Activated T-helper 1 cell treated with anti-CD3 and anti-CD28 coated beads, Interleukin-12 subunit alpha, Interleukin-12 subunit beta, Interleukin-2, Interleukin-4 antibody, amounts not matched to agents 30 ng/mL and 10 ng/mL and 1 ng/mL, durations not matched to agents 14 hours and 24 hours and 36 hours (primary cell): Measurements from ENCODE around the gene SNX18. TPM values are rescaled to one million over a fixed set of nuclear protein-coding genes. Genes with fewer than 3 reads are reported as not detected.
"Not testable (repeated sequence)": the region's sequence is repeated elsewhere in the genome, so short reads cannot be mapped to it uniquely, and the experiment has no call there.

Experiments used
- DNase-seq: peaks from one replicate; pipeline ENCODE4 v3.0.0; 2021; ENCODE audit warnings: low spot score
- H3K27ac Mint-ChIP-seq: one replicate; pipeline ENCODE4 v1.8.0; 2021; ENCODE audit warnings: mild to moderate bottlenecking, mixed read lengths
- H3K27me3 Mint-ChIP-seq: one replicate; pipeline ENCODE4 v1.8.0; 2022; ENCODE audit warnings: mild to moderate bottlenecking, moderate library complexity, mixed read lengths; ENCODE audit not compliant: insufficient read depth
- H3K36me3 Mint-ChIP-seq: one replicate; pipeline ENCODE4 v1.8.0; 2021; ENCODE audit warnings: low read depth, mixed read lengths
- H3K4me1 Mint-ChIP-seq: one replicate; pipeline ENCODE4 v1.8.0; 2021; ENCODE audit warnings: low read depth, mixed read lengths
- H3K4me3 Mint-ChIP-seq: one replicate; pipeline ENCODE4 v1.8.0; 2021; ENCODE audit warnings: mild to moderate bottlenecking, moderate library complexity, mixed read lengths
- H3K9me3 Mint-ChIP-seq: one replicate; pipeline ENCODE4 v1.8.0; 2021; ENCODE audit warnings: mixed read lengths
- intact Hi-C: fragments of 100-400 bp; cut with micrococcal nuclease; formaldehyde crosslinking; loops from one replicate; pipeline ENCODE4 v1.15.1; 2024
- total RNA-seq: library from RNA; stranded (reverse); gene quantifications from 2 replicates; pipeline ENCODE4 v1.2.3, GENCODE V29; 2022

Gene SNX18
- total RNA-seq, 1 donor from 2014 or later: 25.4 TPM

- intact Hi-C loops: no loop called here
- Mint-ChIP-seq H3K4me3 (no peak overlapping the region), H3K27me3 (no peaks in the 10 kb centered on the region), H3K4me1 (peaks cover 41% of the 10 kb centered on the region), H3K36me3 (peaks cover 17% of the 10 kb centered on the region), H3K27ac (no peak overlapping the region), H3K9me3 (no peaks in the 10 kb centered on the region)
- DNase-seq: no peak
Observed at GRCh38 chr5:54535149-54535844, 17.7 kb downstream of the SNX18 start.

GRCh38 chr5:54536375-54536774, 18.8 kb downstream of the SNX18 start:
- DNase-seq, H3K4me3 Mint-ChIP-seq, H3K27me3 Mint-ChIP-seq, intact Hi-C loops, H3K9me3 Mint-ChIP-seq, H3K27ac Mint-ChIP-seq: not testable (repeated sequence)
- Mint-ChIP-seq H3K36me3 (peaks cover 15% of the 10 kb centered on the region), H3K4me1 (peaks cover 36% of the 10 kb centered on the region)

GRCh38 chr5:54536861-54537260, 19.3 kb downstream of the SNX18 start:
- H3K27ac Mint-ChIP-seq, H3K9me3 Mint-ChIP-seq, intact Hi-C loops, H3K4me3 Mint-ChIP-seq, H3K27me3 Mint-ChIP-seq, DNase-seq: not testable (repeated sequence)
- peaks cover 36% of the 10 kb centered on the region for H3K4me1 Mint-ChIP-seq
- H3K36me3 Mint-ChIP-seq: peaks cover 13% of the 10 kb centered on the region

- no peaks in the 10 kb centered on the region for H3K9me3 Mint-ChIP-seq
- H3K4me3 Mint-ChIP-seq: no peak overlapping the region
- DNase-seq: no peak
- H3K36me3 Mint-ChIP-seq: peaks cover 13% of the 10 kb centered on the region
- H3K4me1 Mint-ChIP-seq: peaks cover 39% of the 10 kb centered on the region
- no peak overlapping the region for H3K27ac Mint-ChIP-seq
- H3K27me3 Mint-ChIP-seq: no peaks in the 10 kb centered on the region
- intact Hi-C loops: no loop called here
Observed at GRCh38 chr5:54537725-54538124, 20.2 kb downstream of the SNX18 start.

DNA sequence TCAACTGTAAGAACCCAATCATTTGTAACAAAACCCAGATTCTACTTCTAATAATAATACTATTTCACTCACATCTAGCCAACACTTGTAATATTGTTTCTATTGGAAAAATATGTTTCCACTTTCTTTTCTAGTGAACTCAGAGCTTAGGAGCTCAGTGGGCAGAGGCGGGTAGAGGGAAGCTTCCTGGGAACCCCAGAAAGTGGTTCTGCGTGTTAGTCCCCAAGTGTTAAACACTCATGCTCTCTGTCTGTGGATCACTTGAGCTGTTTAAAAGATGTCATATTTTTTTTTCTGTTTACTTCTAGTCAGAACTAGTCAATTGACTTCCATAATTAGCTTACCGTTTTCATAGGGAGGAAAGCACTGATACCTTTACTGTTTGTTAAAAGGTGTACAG, 20.6 kb downstream of the SNX18 start:
- DNase-seq: no peak
- Mint-ChIP-seq H3K27me3 (no peaks in the 10 kb centered on the region), H3K36me3 (peaks cover 16% of the 10 kb centered on the region)

GRCh38 chr5:54539001-54539400, 21.4 kb downstream of the SNX18 start:
- H3K27me3 Mint-ChIP-seq: no peaks in the 10 kb centered on the region
- intact Hi-C loops: no loop called here
- peaks cover 38% of the 10 kb centered on the region for H3K4me1 Mint-ChIP-seq
- no peak overlapping the region for H3K27ac Mint-ChIP-seq
- no peaks in the 10 kb centered on the region for H3K9me3 Mint-ChIP-seq
- no peak for DNase-seq
- no peak overlapping the region for H3K4me3 Mint-ChIP-seq
- peaks cover 17% of the 10 kb centered on the region for H3K36me3 Mint-ChIP-seq

More for the DNA sequence above, 20.6 kb downstream of the SNX18 start:
- H3K9me3 Mint-ChIP-seq: no peaks in the 10 kb centered on the region
- no peak overlapping the region for H3K4me3 Mint-ChIP-seq
- H3K27ac Mint-ChIP-seq: no peak overlapping the region
- intact Hi-C loops: no loop called here
- peaks cover 39% of the 10 kb centered on the region for H3K4me1 Mint-ChIP-seq

DNA sequence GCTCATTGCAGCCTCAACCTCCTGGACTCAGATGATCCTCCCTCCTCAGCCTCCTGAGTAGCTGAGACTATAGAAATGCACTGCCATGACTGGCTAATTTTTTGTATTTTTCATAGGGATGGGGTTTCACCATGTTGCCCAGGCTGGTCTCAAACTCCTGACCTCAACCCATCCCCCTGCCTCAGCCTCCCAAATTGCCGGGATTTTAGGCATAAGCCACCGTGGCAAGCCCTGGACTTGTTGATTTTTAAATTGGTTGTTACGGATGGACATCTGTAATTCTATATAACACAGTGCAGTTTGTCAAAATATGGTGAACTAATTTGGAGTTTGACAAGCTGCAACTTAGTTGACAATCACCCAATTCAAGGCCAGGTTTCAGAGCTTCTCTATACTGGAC, 22.7 kb downstream of the SNX18 start:
- H3K9me3 Mint-ChIP-seq: no peaks in the 10 kb centered on the region
- no peaks in the 10 kb centered on the region for H3K27me3 Mint-ChIP-seq
- intact Hi-C loops: no loop called here
- H3K36me3 Mint-ChIP-seq: peaks cover 18% of the 10 kb centered on the region
- H3K4me3 Mint-ChIP-seq: no peak overlapping the region
- H3K4me1 Mint-ChIP-seq: peaks cover 30% of the 10 kb centered on the region
- H3K27ac Mint-ChIP-seq: no peak overlapping the region
- DNase-seq: no peak

DNA sequence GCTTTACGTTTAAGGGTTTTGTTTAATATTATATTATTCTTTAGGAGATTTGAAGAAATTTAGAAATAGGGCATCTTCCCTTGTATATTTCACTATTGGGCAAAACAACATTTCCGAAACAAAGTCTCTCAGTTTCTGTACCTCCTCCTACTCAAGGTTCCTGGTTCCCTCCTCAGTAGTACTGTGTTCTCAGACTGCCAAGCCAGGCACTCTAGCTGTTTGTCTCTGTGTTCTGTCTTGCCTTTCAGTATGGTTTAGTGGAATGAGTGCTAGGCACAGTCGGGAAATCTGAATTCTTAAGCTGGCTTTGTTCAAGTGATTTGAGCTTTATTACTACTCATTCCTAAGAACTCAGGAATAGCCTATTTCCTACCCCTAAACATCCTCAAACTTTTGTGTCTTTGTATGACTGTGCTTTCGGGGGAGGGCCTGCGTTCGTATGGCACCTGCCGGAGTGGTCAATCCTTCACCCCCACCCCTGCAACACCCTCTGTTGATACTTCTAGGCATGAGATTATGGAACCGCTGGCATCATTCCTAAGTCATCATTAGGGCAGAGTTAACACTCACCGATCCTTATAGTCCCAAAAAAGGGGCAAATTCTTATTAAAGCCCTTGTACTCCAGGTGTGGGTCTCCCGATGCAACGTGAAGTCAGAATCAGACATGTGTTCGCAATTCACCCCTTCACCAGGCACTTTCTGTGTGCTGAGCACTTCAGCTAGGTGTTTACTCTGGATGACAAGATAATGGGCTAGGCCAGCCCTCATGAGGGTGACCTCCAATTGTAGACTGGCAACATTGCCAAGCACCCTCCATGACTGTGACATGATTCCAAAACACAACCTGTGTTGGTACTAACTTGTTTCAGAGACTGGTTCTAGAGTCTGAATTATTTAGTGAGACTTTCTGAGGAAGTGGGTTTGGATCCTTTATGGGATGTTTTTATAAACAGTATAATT, 24.5 kb downstream of the SNX18 start:
- Mint-ChIP-seq H3K4me3 (no peak overlapping the region), H3K36me3 (peaks cover 24% of the 10 kb centered on the region)

DNA sequence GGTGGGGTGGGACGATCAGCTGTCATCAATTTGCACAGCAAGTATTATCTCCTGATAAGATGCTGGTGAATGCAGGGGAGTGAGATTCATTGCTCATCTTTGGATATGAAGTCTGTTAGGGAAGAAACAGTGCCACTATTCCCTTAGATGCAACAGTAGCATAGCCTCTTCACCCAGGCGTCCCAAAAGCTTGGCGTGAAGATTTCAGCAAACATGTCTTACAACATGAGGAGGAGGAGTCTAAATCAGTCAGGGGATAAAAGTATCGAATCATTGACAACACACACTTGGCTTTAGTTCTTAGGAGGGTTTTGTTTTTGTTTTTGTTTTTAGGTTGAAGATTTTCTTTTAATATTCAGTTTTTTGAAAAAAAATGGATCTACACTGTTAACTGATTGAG, 26.5 kb downstream of the SNX18 start:
- Mint-ChIP-seq H3K27me3 (no peaks in the 10 kb centered on the region), H3K4me3 (no peak overlapping the region), H3K9me3 (no peaks in the 10 kb centered on the region), H3K36me3 (peaks cover 30% of the 10 kb centered on the region), H3K27ac (no peak overlapping the region), H3K4me1 (peaks cover 14% of the 10 kb centered on the region)
- no peak for DNase-seq
- intact Hi-C loops: no loop called here

More for the DNA sequence above, 24.5 kb downstream of the SNX18 start:
- H3K4me1 Mint-ChIP-seq: peaks cover 27% of the 10 kb centered on the region
- no peaks in the 10 kb centered on the region for H3K9me3 Mint-ChIP-seq
- H3K27me3 Mint-ChIP-seq: no peaks in the 10 kb centered on the region
- DNase-seq: no peak
- intact Hi-C loops: no loop called here
- no peak overlapping the region for H3K27ac Mint-ChIP-seq

DNA sequence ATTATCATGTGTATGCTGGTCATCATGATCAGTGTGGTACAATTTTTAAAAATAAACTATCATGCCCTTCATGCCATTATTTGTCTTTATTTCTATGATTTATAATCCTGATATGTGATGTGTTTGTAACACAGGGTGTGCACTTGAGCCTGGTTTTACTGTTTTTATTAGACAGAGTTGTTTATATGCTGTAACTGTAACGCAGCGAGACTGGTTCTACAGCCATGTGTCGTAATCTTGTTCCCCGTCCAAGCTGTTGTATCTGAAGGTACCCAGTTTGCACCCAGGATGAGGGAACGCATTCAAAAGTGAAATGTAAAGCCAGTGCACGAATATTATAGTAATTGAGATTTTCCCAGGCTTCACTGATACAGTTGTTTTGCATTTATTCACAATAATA, 28.2 kb downstream of the SNX18 start:
- H3K9me3 Mint-ChIP-seq: no peaks in the 10 kb centered on the region
- H3K4me1 Mint-ChIP-seq: peaks cover 14% of the 10 kb centered on the region
- DNase-seq: no peak
- intact Hi-C loops: no loop called here
- H3K36me3 Mint-ChIP-seq: peaks cover 40% of the 10 kb centered on the region
- H3K27me3 Mint-ChIP-seq: no peaks in the 10 kb centered on the region
- H3K27ac Mint-ChIP-seq: no peak overlapping the region
- H3K4me3 Mint-ChIP-seq: no peak overlapping the region

DNA sequence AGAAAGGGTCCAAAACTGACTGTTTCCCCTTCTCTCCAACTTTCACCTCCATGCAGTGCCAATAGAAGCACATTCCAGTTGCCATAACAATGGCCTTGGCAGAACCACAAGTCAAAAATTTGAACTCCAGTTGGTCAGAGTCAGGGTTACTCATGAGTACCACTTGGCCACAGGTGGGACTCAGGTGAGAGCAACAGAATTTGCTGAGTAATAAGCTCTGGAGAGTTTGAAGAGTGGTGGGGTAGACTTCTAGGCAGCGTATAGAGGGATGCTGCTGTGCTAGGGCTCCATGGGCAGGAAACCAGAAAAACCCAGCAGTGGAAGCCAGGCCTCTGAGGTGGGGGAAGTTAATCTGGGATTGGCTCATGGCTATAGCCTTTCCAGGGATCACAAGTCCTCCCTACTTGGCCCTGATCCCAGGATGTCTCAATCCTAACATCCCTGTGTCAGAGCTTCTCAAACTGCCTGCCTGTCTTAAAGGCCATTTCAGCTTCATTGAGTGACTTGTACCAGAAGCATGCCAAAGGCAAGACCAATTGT, 30.2 kb downstream of the SNX18 start:
- H3K27ac Mint-ChIP-seq: no peak overlapping the region
- DNase-seq: no peak
- peaks cover 41% of the 10 kb centered on the region for H3K36me3 Mint-ChIP-seq
- no peak overlapping the region for H3K4me3 Mint-ChIP-seq
- H3K4me1 Mint-ChIP-seq: no peaks in the 10 kb centered on the region
- no peaks in the 10 kb centered on the region for H3K27me3 Mint-ChIP-seq
- no peaks in the 10 kb centered on the region for H3K9me3 Mint-ChIP-seq
- intact Hi-C loops: no loop called here

DNA sequence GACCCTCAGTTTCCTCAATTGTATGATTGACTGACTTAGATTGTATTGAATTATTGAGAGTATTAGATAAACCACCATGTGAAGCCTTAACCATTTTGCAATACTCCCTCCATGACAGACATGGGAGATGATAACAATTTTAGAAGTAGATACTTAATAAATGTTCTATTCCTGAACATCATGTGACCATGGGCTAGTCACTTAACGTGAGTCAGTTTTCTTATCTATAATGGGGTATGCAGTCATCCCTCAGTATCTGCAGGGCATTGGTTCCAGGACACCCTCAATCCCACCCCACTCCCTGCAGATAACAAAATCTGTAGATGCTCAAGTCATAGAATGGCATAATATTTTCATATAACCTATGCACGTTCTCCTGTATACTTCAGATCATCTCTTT, 31.0 kb downstream of the SNX18 start:
- no peak overlapping the region for H3K27ac Mint-ChIP-seq
- intact Hi-C loops: no loop called here
- H3K9me3 Mint-ChIP-seq: no peaks in the 10 kb centered on the region
- H3K4me1 Mint-ChIP-seq: no peaks in the 10 kb centered on the region
- peaks cover 37% of the 10 kb centered on the region for H3K36me3 Mint-ChIP-seq
- H3K27me3 Mint-ChIP-seq: no peaks in the 10 kb centered on the region
- DNase-seq: no peak
- H3K4me3 Mint-ChIP-seq: no peak overlapping the region

DNA sequence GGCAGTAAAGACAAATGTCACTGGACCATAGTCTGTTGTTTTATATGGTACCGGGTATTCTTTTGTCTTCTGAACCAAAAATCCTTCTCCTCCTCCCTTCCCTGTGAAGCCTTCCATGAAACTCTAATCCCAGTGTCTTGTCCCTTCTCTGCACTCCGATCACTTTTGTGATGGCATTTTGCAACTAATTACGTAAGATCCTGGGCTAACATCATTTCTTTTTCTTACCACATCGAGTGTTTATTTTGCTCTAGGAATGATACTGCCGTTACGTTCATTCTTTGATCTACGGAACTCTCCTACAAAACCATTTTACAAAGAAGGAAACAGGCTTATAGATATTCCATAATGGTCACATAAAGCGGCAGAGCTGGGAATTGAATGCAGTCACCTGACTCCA, 33.7 kb downstream of the SNX18 start:
- H3K36me3 Mint-ChIP-seq: peaks cover 25% of the 10 kb centered on the region
- intact Hi-C loops: no loop called here
- H3K9me3 Mint-ChIP-seq: no peaks in the 10 kb centered on the region
- no peak for DNase-seq
- no peaks in the 10 kb centered on the region for H3K27me3 Mint-ChIP-seq
- H3K4me1 Mint-ChIP-seq: no peaks in the 10 kb centered on the region
- no peak overlapping the region for H3K27ac Mint-ChIP-seq
- H3K4me3 Mint-ChIP-seq: no peak overlapping the region
